CD4-positive, alpha-beta T cell (primary cell): ENCODE results near the gene DSG1. TPM values are rescaled to one million over a fixed set of nuclear protein-coding genes. Genes with fewer than 3 reads are reported as not detected.

Experiments used
- ATAC-seq: fragments of 200-7000 bp; cut with Tn5 transposase; one replicate; pipeline ENCODE4 v1.10.0; 2022; ENCODE audit warnings: mild to moderate bottlenecking; ENCODE audit not compliant: poor library complexity
- CTCF ChIA-PET: fragments of 350-600 bp; sonication (Branson Sonifier 250); formaldehyde crosslinking; loops from one replicate; lab custom pipeline; 2021; ENCODE audit warnings: antibody characterized with exemption, inconsistent platforms; lab: Charles Lee
- POLR2A ChIA-PET: fragments of 350-600 bp; sonication (Branson Sonifier 250); formaldehyde crosslinking; loops from one replicate; lab custom pipeline; 2021; ENCODE audit warnings: antibody characterized with exemption, inconsistent platforms; lab: Charles Lee
- DNase-seq, 14 experiments: peaks; one replicate each; pipeline ENCODE4 v3.0.0-alpha.2; 2013 to 2020; ENCODE audit warnings: mixed read lengths in 2 of 14
- H3K27ac ChIP-seq, 2 donors: one replicate each; pipeline versions ENCODE4 v1.5.1 to v1.7.0; 2013; ENCODE audit warnings: low read length in 2 of 2, low read depth in 1 of 2, mild to moderate bottlenecking in 1 of 2
- H3K27me3 ChIP-seq, 2 experiments: 1 replicate in 1 of 2; 2 replicates in 1 of 2; pipeline versions ENCODE4 v1.6.1 to v1.7.0; 2013; ENCODE audit warnings: low read length in 2 of 2, control low read depth in 1 of 2, mild to moderate bottlenecking in 1 of 2, moderate library complexity in 1 of 2; ENCODE audit not compliant: insufficient read depth in 2 of 2, control insufficient read depth in 1 of 2
- H3K36me3 ChIP-seq: one replicate; pipeline ENCODE4 v1.6.1; 2013; ENCODE audit warnings: low read length, control low read depth; ENCODE audit not compliant: insufficient read depth
- H3K4me1 ChIP-seq: one replicate; pipeline ENCODE4 v1.6.1; 2013; ENCODE audit warnings: low read length, control low read depth; ENCODE audit not compliant: insufficient read depth
- H3K4me3 ChIP-seq: one replicate; pipeline ENCODE4 v1.5.1; 2013; ENCODE audit warnings: mild to moderate bottlenecking, low read length, moderate library complexity
- H3K9me3 ChIP-seq, 2 experiments: 1 replicate in 1 of 2; 2 replicates in 1 of 2; pipeline versions ENCODE4 v1.6.1 to v1.7.0; 2013; ENCODE audit warnings: low read length in 2 of 2, mild to moderate bottlenecking in 2 of 2, control low read depth in 1 of 2, moderate library complexity in 1 of 2; ENCODE audit not compliant: control insufficient read depth in 1 of 2, insufficient read depth in 1 of 2
- H3K27ac Mint-ChIP-seq: one replicate; pipeline ENCODE4 v1.8.0; 2020; ENCODE audit warnings: mixed read lengths
- H3K27me3 Mint-ChIP-seq: one replicate; pipeline ENCODE4 v1.8.0; 2021; ENCODE audit warnings: mixed read lengths
- H3K36me3 Mint-ChIP-seq: one replicate; pipeline ENCODE4 v1.8.0; 2021; ENCODE audit warnings: low read depth, mixed read lengths
- H3K4me1 Mint-ChIP-seq: one replicate; pipeline ENCODE4 v1.8.0; 2021; ENCODE audit warnings: low read depth, mixed read lengths
- H3K4me3 Mint-ChIP-seq: one replicate; pipeline ENCODE4 v1.8.0; 2020; ENCODE audit warnings: mild to moderate bottlenecking, mixed read lengths
- H3K9me3 Mint-ChIP-seq: one replicate; pipeline ENCODE4 v1.8.0; 2020; ENCODE audit warnings: mixed read lengths
- CTCF ChIP-seq: fragments of 200-600 bp; IDR thresholded peaks from one replicate; pipeline ENCODE4 v1.8.0; 2022; ENCODE audit warnings: antibody characterized with exemption, mild to moderate bottlenecking
- intact Hi-C, 2 experiments: fragments of 100-400 bp; cut with DNase I in 1 of 2; cut with micrococcal nuclease in 1 of 2; formaldehyde crosslinking; loops; one replicate each; pipeline versions ENCODE4 v1.15.1 to v1.9.0; 2023 to 2025; cut with DNase I, micrococcal nuclease
- polyA plus RNA-seq, 2 donors: library from polyadenylated mRNA; unstranded; fragments of 120-200 nt; gene quantifications; one replicate each; pipeline ENCODE4 v1.2.1, GENCODE V29; 2013
- total RNA-seq, 174 experiments: library from RNA in 2 of 174; stranded (reverse) in 2 of 174; gene quantifications; one replicate each; pipeline ENCODE4 v1.2.3 and lab custom pipeline; 2021 to 2026

DSG1 gene
- not detected for total RNA-seq
- polyA plus RNA-seq (2013, experiment 1 of 2) = not detected
- 0.01 TPM for polyA plus RNA-seq (2013, experiment 2 of 2)
- 0 to 0.08 (median 0) reads per million in 172 experiments for total RNA-seq (lab: John Stamatoyannopoulos, UW)

DNA sequence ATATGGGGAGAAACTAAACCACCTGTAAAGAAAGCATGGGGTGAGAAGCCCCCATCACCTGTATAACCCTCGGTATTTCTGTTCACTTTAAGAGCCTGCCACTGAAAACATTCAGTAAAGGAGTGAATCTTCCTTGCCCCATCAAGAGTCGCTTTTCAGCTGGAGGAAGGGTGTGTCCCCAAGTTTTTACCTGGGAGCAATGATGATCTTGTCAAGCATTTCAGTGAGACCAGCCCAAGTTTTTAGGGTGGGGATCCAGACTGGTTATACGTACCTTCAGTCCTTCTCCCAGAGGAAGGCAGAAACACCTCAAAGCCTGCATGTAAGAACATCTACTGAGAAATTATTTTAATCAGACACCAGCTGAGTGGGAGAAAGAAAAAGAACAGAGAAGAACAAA, at the start of gene DSG1:
DSG1 (plus strand) TSS at position 301 of the 400 bp plus-strand sequence. CDS start 141 bp downstream, outside the sequence.
- CTCF ChIA-PET = no interaction called here
- Mint-ChIP-seq H3K36me3 (no peaks in the 10 kb centered on the region), H3K27ac (no peak within 1 kb of the TSS), H3K9me3 (no peaks in the 10 kb centered on the region), H3K4me3 (no peak within 1 kb of the TSS), H3K4me1 (no peaks in the 10 kb centered on the region), H3K27me3 (no peaks in the 10 kb centered on the region)
- intact Hi-C loops = no loop called here
- no peak for TF ChIP-seq CTCF
- POLR2A ChIA-PET = no interaction called here
- Histone ChIP-seq H3K27ac (no peak within 1 kb of the TSS), H3K27me3 (no peaks in the 10 kb centered on the region), H3K4me1 (no peaks in the 10 kb centered on the region), H3K36me3 (no peaks in the 10 kb centered on the region), H3K4me3 (no peak within 1 kb of the TSS), H3K9me3 (no peaks in the 10 kb centered on the region)
- ATAC-seq (no peak), DNase-seq (no peak)

DNA sequence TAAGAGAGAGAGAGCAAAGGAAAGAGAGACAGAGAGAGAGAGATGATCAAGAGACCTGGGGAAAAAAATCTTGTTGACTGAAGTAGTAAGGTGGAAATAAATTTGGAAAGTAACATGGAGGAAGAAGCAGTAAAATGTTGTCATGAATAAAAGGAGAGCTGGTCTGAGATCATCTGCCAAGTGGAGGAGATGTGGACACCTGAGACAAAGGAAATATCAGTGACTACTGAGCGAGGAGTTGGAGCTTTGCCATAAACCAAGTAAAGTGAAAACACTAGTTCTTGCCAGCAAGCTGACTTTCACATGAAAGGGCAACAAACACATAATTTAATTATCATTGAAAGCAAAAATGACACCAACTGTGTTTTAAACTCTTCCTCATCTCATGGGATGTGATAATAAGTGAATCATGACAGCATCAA, 49.0 kb upstream of the DSG1 start:
- no peaks in the 10 kb centered on the region for H3K36me3 Mint-ChIP-seq
- H3K36me3 ChIP-seq = no peaks in the 10 kb centered on the region
- TF ChIP-seq CTCF = no peak
- no peaks in the 10 kb centered on the region for H3K27me3 Mint-ChIP-seq
- intact Hi-C loops = no loop called here
- peaks cover 0 to 6% of the 10 kb centered on the region in 2 experiments for H3K9me3 ChIP-seq
- no peaks in the 10 kb centered on the region for H3K27me3 ChIP-seq
- H3K4me1 ChIP-seq = no peaks in the 10 kb centered on the region
- POLR2A ChIA-PET = no interaction called here
- CTCF ChIA-PET = no interaction called here
- H3K27ac Mint-ChIP-seq = no peak overlapping the region
- no peak overlapping the region for H3K27ac ChIP-seq
- no peak for ATAC-seq
- H3K4me1 Mint-ChIP-seq = no peaks in the 10 kb centered on the region
- H3K4me3 Mint-ChIP-seq = no peak overlapping the region
- no peak for DNase-seq
- H3K4me3 ChIP-seq = no peak overlapping the region
- no peaks in the 10 kb centered on the region for H3K9me3 Mint-ChIP-seq

- POLR2A ChIA-PET = no interaction called here
- TF ChIP-seq CTCF = no peak
- intact Hi-C loops = no loop called here
- H3K27ac ChIP-seq = no peak overlapping the region
- H3K4me3 Mint-ChIP-seq = no peak overlapping the region
- no peaks in the 10 kb centered on the region for H3K4me1 ChIP-seq
- CTCF ChIA-PET = no interaction called here
- H3K27ac Mint-ChIP-seq = no peak overlapping the region
- no peaks in the 10 kb centered on the region for H3K36me3 Mint-ChIP-seq
- no peaks in the 10 kb centered on the region for H3K9me3 Mint-ChIP-seq
- no peaks in the 10 kb centered on the region for H3K27me3 Mint-ChIP-seq
- H3K4me1 Mint-ChIP-seq = no peaks in the 10 kb centered on the region
- no peaks in the 10 kb centered on the region for H3K36me3 ChIP-seq
- no peak overlapping the region for H3K4me3 ChIP-seq
- ATAC-seq (no peak), DNase-seq (no peak)
- H3K9me3 ChIP-seq = peaks cover 0 to 6% of the 10 kb centered on the region in 2 experiments
- no peaks in the 10 kb centered on the region for H3K27me3 ChIP-seq
These were observed 48.4 kb upstream of the DSG1 start for GRCh38 chr18:31269566-31269965.
